ENCODE data around the gene ABCC3.

- TF ChIP-seq CBX3 (IDR thresholded peaks at IDR 0.05; ENCODE audit: borderline replicate concordance in 1 of 2, low read length in 2 of 2) (no peak), TARDBP (IDR thresholded peaks at IDR 0.05) (no peak), CREM (IDR thresholded peaks at IDR 0.05; ENCODE audit: low read depth) (no peak), PRDM10 (IDR thresholded peaks at IDR 0.05; ENCODE audit: partially characterized antibody) (no peak), CEBPB (tag; IDR thresholded peaks at IDR 0.05) (no peak), PRPF4 (IDR thresholded peaks at IDR 0.05; ENCODE audit: insufficient read depth, low read depth, low read length, poor library complexity, severe bottlenecking) (no peak), BRCA1 (IDR thresholded peaks at IDR 0.05) (no peak), BRCA1 (CRISPR knock-in tag; IDR thresholded peaks at IDR 0.05) (no peak), CTCF (IDR thresholded peaks at IDR 0.05 in 2 of 3, conservative IDR thresholded peaks at IDR 0.05 in 1 of 3; ENCODE audit: insufficient read depth in 2 of 3, low read depth in 1 of 3, low read length in 3 of 3) (no peak), KLF16 (IDR thresholded peaks at IDR 0.05) (no peak), SREBF2 (CRISPR knock-in tag; IDR thresholded peaks at IDR 0.05) (no peak)
Observed at GRCh38 chr17:50633683-50634082, 998 bp upstream of the ABCC3 start.
